Activated T-cell treated with anti-CD3 and anti-CD28 coated beads, Interleukin-2, amount 50 U/mL, for 24 hours (primary cell): ENCODE measurements around the gene DNAAF6.
"Not testable (repeated sequence)": the region's sequence is repeated elsewhere in the genome, so short reads cannot be mapped to it uniquely, and the experiment has no call there.

Experiments used
- DNase-seq: peaks from one replicate; pipeline ENCODE4 v3.0.0-alpha.2; 2020
- H3K27ac Mint-ChIP-seq: 2 replicates; pipeline ENCODE4 v1.8.0; 2020; ENCODE audit warnings: mild to moderate bottlenecking, mixed read lengths
- H3K27me3 Mint-ChIP-seq: 2 replicates; pipeline ENCODE4 v1.8.0; 2020; ENCODE audit warnings: mixed read lengths
- H3K36me3 Mint-ChIP-seq: 2 replicates; pipeline ENCODE4 v1.8.0; 2020; ENCODE audit warnings: low read depth, mixed read lengths
- H3K4me1 Mint-ChIP-seq: 2 replicates; pipeline ENCODE4 v1.8.0; 2020; ENCODE audit warnings: low read depth, mixed read lengths
- H3K4me3 Mint-ChIP-seq: 2 replicates; pipeline ENCODE4 v1.8.0; 2020; ENCODE audit warnings: mild to moderate bottlenecking, moderate library complexity, mixed read lengths
- H3K9me3 Mint-ChIP-seq: 2 replicates; pipeline ENCODE4 v1.8.0; 2020; ENCODE audit warnings: mixed read lengths

Gene DNAAF6

DNA sequence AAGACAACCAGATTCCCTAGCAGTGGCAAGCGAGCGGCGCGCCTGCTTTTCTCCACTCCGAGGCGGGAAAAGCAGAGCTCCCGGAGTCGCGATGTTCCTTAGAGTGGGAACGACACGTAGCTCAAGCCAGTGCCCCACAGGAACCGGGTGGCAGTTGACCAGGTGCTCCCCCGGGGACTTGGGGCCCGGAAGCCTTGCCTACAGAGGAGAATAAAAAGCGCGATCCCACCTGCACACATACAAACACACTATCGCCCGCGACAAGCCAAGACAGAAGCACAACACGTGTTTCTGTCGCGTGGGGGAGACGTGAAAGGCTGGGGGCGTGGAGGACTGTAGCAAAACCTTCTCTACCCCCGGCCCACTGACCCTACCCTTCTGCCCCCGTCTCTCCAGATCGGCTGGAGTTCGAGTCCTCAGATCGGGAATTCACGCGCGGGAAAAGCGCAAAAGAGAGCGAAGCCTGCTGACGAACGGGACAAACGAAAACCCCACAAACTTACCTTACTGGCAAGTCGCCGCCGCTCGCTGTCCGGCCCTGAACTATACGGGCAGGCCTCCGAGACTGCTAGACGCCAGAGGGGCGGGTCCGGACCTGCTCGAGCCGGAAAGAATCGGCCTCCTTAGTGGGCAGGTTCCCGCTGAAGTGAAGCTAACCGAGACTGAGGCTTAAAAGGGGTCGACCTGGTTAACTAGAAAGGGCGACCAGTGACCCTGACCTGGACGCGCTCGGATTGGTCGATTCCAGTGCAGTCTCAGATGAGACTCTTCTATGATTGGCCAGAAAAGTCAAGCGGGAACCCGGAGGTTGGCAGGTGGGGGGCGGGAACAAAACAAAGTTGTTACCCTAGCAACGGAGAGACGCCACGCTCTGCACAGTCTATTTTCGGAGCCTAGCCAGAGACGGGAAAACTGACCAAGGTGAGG is at the start of gene DNAAF6, which contains the start of gene NUP62CL:
TSS of gene DNAAF6 (plus strand) at position 842 of the 927 bp plus-strand sequence. CDS start 6,265 bp downstream, outside the sequence.
TSS of gene NUP62CL (minus strand) at position 664 of the 927 bp plus-strand sequence. CDS start 31,287 bp downstream, outside the sequence.
- Mint-ChIP-seq H3K4me3 (peak within 1 kb of the TSS; percentile 83), H3K36me3 (peaks cover 2% of the 10 kb centered on the region), H3K4me1 (peaks cover 6% of the 10 kb centered on the region), H3K27me3 (peaks cover 18% of the 10 kb centered on the region), H3K27ac (peak within 1 kb of the TSS; percentile 77), H3K9me3 (no peaks in the 10 kb centered on the region)
- DNase-seq = peak; percentile 72

GRCh38 chrX:107157618-107158017 is 48.8 kb upstream of the DNAAF6 start:
- H3K4me1 Mint-ChIP-seq, H3K36me3 Mint-ChIP-seq, H3K27ac Mint-ChIP-seq, DNase-seq, H3K9me3 Mint-ChIP-seq, H3K4me3 Mint-ChIP-seq: not testable (repeated sequence)
- peaks cover 21% of the 10 kb centered on the region for H3K27me3 Mint-ChIP-seq

DNA sequence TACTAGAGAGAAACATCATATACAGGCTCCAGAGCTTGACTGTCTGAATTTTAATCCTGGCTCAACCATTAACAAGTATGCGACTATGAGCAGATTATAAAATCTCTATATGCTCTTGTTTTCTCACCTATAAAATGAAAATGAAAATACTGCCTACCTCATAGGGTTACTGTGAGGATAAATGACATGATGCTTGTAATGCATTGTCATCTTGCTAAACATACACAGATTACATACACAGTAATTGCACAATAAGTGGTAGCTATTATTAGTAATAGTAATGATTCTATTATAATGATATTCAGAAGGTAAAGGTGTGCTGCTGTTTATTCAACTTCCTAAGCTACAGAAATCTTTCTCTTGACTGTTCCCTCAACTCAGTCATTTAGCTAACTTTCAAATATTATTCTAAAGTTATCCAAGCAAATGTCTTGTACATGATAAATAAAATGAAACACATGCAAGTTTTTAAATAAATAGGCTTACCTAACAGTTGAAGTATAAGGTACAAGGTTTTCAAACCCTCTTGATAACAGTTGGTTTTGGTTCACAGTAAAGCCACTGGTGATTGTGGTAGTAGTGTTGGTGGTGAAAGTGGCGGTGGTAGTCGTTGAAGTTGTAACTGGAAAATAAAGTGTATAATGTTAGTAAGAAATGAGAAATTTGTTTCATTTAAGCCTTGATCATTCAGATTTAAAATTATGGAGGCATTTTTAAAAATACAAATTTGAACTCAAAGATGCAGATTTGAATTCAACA is 39.1 kb upstream of the DNAAF6 start:
- H3K27me3 Mint-ChIP-seq = peaks cover 11% of the 10 kb centered on the region
- H3K4me1 Mint-ChIP-seq = no peaks in the 10 kb centered on the region
- DNase-seq = no peak
- no peak overlapping the region for H3K27ac Mint-ChIP-seq
- H3K4me3 Mint-ChIP-seq = no peak overlapping the region
- H3K36me3 Mint-ChIP-seq = no peaks in the 10 kb centered on the region
- H3K9me3 Mint-ChIP-seq = no peaks in the 10 kb centered on the region

GRCh38 chrX:107168257-107168656 is 38.2 kb upstream of the DNAAF6 start:
- H3K4me1 Mint-ChIP-seq = no peaks in the 10 kb centered on the region
- H3K9me3 Mint-ChIP-seq = no peaks in the 10 kb centered on the region
- no peak overlapping the region for H3K27ac Mint-ChIP-seq
- H3K36me3 Mint-ChIP-seq = no peaks in the 10 kb centered on the region
- DNase-seq = no peak
- no peak overlapping the region for H3K4me3 Mint-ChIP-seq
- peaks cover 13% of the 10 kb centered on the region for H3K27me3 Mint-ChIP-seq

DNA sequence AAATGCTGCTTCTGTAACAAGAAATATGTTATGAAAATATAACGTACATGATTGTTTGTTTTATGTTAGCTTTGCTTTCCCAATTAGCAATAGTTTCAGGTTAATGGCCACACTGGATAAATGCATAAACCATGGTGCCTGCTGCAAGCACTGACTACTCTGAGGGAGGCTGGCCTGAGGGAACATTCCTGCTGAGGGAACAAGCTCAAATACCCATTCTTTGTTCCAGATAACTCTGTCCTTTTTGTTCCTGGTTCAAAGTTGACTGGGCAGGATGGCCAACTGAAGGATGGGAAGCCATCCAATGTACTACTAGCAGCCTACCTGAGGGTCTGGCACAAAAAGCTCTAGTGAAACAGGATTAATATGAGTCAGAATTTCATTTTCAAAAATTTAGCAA is 37.7 kb upstream of the DNAAF6 start:
- Mint-ChIP-seq H3K36me3 (no peaks in the 10 kb centered on the region), H3K27me3 (peaks cover 13% of the 10 kb centered on the region), H3K9me3 (no peaks in the 10 kb centered on the region), H3K27ac (no peak overlapping the region), H3K4me3 (no peak overlapping the region), H3K4me1 (no peaks in the 10 kb centered on the region)
- DNase-seq = no peak

GRCh38 chrX:107171369-107172102 is 34.9 kb upstream of the DNAAF6 start:
- Mint-ChIP-seq H3K4me1 (no peaks in the 10 kb centered on the region), H3K27ac (no peak overlapping the region), H3K27me3 (peaks cover 15% of the 10 kb centered on the region), H3K9me3 (no peaks in the 10 kb centered on the region), H3K4me3 (no peak overlapping the region), H3K36me3 (no peaks in the 10 kb centered on the region)
- no peak for DNase-seq

GRCh38 chrX:107197319-107197718 is 9.1 kb upstream of the DNAAF6 start:
- Mint-ChIP-seq H3K27ac (no peak overlapping the region), H3K27me3 (peaks cover 18% of the 10 kb centered on the region), H3K4me1 (no peaks in the 10 kb centered on the region), H3K9me3 (no peaks in the 10 kb centered on the region), H3K36me3 (no peaks in the 10 kb centered on the region), H3K4me3 (no peak overlapping the region)
- DNase-seq = no peak

DNA sequence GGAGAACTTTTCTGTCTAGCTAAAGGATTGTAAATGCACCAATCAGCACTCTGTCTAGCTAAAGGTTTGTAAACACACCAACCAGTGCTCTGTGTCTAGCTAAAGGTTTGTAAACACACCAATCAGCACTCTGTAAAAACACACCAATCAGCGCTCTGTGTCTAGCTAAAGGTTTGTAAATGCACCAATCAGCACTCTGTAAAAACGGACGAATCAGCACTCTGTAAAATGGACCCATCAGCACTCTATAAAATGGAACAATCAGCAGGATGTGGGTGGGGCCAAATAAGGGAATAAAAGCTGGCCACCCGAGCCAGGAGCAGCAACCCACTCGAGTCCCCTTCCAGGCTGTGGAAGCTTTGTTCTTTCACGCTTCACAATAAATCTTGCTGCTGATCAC is 8.3 kb upstream of the DNAAF6 start:
- DNase-seq, H3K4me3 Mint-ChIP-seq, H3K27ac Mint-ChIP-seq, H3K9me3 Mint-ChIP-seq, H3K36me3 Mint-ChIP-seq, H3K4me1 Mint-ChIP-seq: not testable (repeated sequence)
- peaks cover 18% of the 10 kb centered on the region for H3K27me3 Mint-ChIP-seq

DNA sequence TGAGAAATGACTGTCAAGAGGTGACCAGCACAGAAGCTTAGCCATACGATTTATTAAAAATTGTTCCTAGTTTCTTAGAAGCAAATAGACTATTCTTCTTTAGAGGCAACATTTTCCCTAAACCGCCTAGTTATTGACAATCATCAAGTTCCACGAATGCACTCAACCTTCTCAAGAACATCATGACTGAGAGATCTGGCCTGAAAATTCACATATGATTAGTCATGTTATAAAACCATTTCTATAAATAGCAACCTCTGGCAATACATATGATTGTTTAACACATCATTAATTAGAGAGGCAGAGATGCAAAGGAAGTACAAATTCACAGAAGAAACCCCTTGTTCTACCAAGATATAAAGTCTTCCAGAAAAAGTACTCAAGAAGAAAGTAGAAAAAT is 6.9 kb upstream of the DNAAF6 start:
- no peak for DNase-seq
- Mint-ChIP-seq H3K9me3 (no peaks in the 10 kb centered on the region), H3K27ac (no peak overlapping the region), H3K4me1 (no peaks in the 10 kb centered on the region), H3K36me3 (no peaks in the 10 kb centered on the region), H3K4me3 (no peak overlapping the region), H3K27me3 (peaks cover 17% of the 10 kb centered on the region)

- Mint-ChIP-seq H3K9me3 (no peaks in the 10 kb centered on the region), H3K27me3 (peaks cover 19% of the 10 kb centered on the region), H3K27ac (no peak overlapping the region), H3K36me3 (peaks cover 2% of the 10 kb centered on the region), H3K4me1 (peaks cover 6% of the 10 kb centered on the region), H3K4me3 (no peak overlapping the region)
- no peak for DNase-seq
These were observed 2.3 kb upstream of the DNAAF6 start for GRCh38 chrX:107204068-107204605.

- H3K4me3 Mint-ChIP-seq = peak overlapping the region; percentile 83
- peaks cover 2% of the 10 kb centered on the region for H3K36me3 Mint-ChIP-seq
- H3K27ac Mint-ChIP-seq = no peak overlapping the region
- peaks cover 6% of the 10 kb centered on the region for H3K4me1 Mint-ChIP-seq
- no peaks in the 10 kb centered on the region for H3K9me3 Mint-ChIP-seq
- DNase-seq = no peak
- peaks cover 18% of the 10 kb centered on the region for H3K27me3 Mint-ChIP-seq
These were observed 270 bp downstream of the DNAAF6 start for GRCh38 chrX:107206697-107207065.

DNA sequence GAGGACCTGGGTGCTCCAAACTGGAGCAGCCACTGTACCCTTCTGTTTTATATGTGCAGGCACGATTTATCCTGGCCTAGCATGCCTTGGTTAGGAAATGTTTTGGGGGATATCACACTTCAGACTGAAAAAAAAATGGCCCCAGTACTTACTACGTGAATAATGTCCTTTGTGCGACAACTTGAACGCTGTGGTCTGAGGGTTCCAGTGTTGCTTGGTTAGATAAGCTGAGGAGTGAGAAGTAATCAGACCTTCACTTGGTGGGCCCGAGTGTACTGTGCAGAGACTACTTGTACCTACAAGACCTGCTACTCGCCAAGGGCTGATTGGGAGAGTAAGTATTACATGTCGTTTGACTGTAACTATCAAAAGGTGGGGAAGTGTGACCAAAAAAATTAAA is 678 bp downstream of the DNAAF6 start:
- Mint-ChIP-seq H3K36me3 (peaks cover 2% of the 10 kb centered on the region), H3K27me3 (peaks cover 20% of the 10 kb centered on the region), H3K4me1 (peaks cover 6% of the 10 kb centered on the region), H3K4me3 (no peak overlapping the region), H3K9me3 (no peaks in the 10 kb centered on the region), H3K27ac (no peak overlapping the region)
- DNase-seq = no peak

GRCh38 chrX:107207943-107208342 is 1.5 kb downstream of the DNAAF6 start:
- H3K27ac Mint-ChIP-seq = no peak overlapping the region
- peaks cover 6% of the 10 kb centered on the region for H3K4me1 Mint-ChIP-seq
- H3K36me3 Mint-ChIP-seq = peaks cover 2% of the 10 kb centered on the region
- H3K9me3 Mint-ChIP-seq = no peaks in the 10 kb centered on the region
- H3K4me3 Mint-ChIP-seq = no peak overlapping the region
- DNase-seq = no peak
- H3K27me3 Mint-ChIP-seq = peaks cover 25% of the 10 kb centered on the region

DNA sequence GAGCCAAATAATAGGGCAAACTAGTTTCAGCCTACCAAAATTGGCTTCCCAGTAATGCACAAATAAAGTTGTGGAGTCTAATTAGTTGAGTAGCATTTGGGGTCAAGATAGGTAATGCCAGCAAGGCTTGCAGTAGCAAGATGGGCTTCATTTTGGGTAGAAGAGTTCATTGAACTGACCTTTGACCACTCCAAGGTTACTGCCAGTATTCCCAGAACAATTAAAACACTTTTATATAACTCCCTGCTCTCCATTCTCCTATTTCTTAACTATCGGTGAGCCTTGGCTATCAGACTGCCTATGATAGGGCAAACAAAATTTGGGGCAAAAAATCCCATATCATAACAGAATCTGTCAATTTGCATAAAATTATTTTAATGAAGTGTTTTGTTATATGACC is 7.1 kb downstream of the DNAAF6 start:
- H3K27me3 Mint-ChIP-seq = peaks cover 33% of the 10 kb centered on the region
- no peaks in the 10 kb centered on the region for H3K36me3 Mint-ChIP-seq
- H3K4me3 Mint-ChIP-seq = no peak overlapping the region
- no peak overlapping the region for H3K27ac Mint-ChIP-seq
- DNase-seq = no peak
- H3K4me1 Mint-ChIP-seq = no peaks in the 10 kb centered on the region
- no peaks in the 10 kb centered on the region for H3K9me3 Mint-ChIP-seq
